ENCODE results near the gene CYB5D1.

GRCh38 chr17:7809086-7809790 lies 48.6 kb upstream of the CYB5D1 start:
- no peak for TF ChIP-seq ARNTL (CRISPR knock-in tag; IDR thresholded peaks at IDR 0.05; ENCODE audit: borderline replicate concordance, low read depth)
- TF ChIP-seq CSRNP3 (CRISPR knock-in tag; IDR thresholded peaks at IDR 0.05) = no peak
- TF ChIP-seq ZNF70 (CRISPR knock-in tag; IDR thresholded peaks at IDR 0.05) = no peak
- TF ChIP-seq ZFP30 (CRISPR knock-in tag; IDR thresholded peaks at IDR 0.05) = no peak
- no peak for TF ChIP-seq ZFP3 (CRISPR knock-in tag; IDR thresholded peaks at IDR 0.05)

All from SK-N-SH treated with all-trans-retinoic acid at 6 μM for 48 hours (cell line).